Activated T-helper 1 cell treated with anti-CD3 and anti-CD28 coated beads, Interleukin-2, amount 50 U/mL, for 16 hours (primary cell): ENCODE results near the gene SNRPF.

ENCODE experiments used
- DNase-seq, 2 donors: peaks; one replicate each; pipeline ENCODE4 v3.0.0-alpha.2; 2020; ENCODE audit warnings: low read depth in 1 of 2, low spot score in 1 of 2

Gene SNRPF

DNA sequence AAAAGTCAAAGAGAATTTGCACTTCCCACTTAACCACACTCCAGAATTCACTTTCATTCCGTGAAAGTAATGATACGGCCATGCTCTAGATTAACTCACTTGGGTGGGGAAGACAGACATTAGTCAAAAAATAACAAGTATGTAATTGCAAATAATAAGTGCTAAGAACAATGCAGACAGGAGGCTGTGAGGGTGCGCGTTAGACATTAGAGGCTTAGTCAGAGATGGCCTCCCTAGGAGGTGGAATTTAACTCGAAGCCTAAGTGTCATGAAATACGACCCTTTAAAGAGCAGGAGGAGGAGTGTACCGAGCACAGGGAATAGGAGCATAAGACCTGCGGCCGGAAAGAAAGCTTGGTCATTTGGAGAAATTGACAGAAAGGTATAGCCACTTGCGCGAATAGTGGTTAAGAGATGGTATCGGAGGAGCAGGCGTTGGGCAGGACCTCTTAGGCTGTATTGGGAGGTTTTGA is 628 bp downstream of the SNRPF start:
- no peak for DNase-seq

DNA sequence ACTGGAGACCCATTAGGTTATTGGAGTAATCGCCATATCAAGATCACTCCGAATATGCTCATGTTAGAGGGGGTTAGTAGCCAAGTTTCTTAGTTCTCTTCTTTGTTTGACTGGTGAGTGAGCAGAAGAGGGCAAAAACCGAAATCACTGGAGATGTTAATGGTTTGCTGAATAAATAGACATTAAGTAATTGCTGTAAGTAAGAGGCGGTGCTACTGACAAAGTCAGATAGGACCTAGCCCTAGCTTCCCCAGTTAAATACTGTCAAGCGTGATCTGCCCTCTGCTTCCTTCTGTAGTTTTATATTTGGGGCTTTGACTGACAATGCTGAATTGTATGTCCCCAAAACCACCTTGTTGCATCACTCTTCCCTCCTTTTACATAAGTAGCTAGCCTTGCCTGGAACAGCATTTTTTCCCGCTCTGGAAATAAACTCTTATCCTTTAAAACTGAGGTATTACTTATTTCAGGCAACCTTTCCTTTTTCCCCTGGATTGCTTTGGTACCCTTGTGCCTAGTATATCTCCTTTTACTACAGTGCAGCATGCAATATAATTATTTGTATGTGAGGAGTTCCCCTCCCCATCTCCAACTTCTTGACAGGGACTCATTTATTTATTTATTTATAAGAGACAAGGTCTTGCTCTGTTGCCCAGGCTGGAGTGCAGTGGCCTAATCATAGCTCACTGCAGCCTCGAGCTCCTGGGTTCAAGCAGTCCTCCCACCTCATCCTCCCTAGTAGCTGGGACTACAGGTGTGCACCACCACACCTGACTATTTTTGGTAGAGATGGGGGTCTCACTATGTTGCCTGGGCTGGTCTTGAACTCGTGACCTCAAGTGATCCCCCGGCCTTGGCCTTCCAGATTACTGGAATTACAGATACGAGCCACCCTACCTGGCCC is 1.4 kb downstream of the SNRPF start:
- no peak for DNase-seq

DNA sequence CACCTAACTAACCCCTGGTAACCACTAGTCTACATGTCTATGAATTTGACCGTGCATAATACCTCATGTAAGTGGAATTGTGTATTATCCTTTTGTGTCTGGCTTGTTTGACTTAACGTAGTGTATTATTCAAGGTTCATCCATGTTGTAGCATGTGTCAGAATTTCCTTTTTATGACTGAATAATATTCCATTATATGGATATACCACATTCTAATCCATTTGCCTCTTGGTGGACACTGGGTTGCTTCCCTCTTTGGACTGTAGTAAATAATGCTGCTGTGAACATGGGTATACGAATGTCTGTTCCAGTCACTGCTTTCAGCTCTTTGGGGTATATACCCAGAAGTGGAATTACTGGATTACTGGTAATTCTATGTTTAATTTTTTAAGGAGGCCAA is 3.3 kb downstream of the SNRPF start:
- DNase-seq, result no peak

DNA sequence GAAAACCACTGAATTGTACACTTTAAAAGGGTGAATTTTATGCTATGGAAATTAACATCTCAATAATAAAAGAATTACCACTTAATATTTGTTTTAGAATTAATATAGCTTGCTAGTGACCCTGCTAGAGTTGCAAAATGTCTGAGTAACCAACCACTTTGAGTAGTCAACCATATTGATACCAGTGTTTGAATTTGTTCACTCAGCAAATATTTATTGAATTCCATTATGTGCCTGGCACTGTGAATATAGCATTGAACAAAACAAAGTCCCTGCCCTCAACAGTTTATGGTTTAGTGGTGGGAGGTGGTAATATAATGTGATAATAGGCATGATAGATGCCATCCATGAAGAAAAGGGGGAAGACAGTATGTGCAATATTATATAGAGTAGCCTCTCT is 4.6 kb downstream of the SNRPF start:
- no peak for DNase-seq

DNA sequence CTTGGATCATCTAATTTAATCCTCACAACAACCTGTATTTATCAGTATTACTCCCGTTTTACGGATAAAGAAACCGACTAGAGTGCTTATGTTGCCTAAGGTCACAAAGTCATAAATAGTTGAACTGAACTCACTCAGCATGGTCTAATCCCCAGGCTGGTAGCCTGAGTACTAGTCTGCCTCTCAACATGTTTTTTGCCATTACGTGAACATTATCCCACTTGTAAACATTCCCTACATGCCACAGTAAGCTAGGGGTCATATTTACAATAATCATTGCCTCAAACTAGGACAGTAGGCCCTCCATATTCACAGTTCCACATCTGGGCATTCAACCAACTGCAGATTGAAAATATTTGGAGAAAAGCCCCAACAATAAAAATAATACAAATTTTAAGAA is 12.1 kb downstream of the SNRPF start:
- DNase-seq, result no peak

DNA sequence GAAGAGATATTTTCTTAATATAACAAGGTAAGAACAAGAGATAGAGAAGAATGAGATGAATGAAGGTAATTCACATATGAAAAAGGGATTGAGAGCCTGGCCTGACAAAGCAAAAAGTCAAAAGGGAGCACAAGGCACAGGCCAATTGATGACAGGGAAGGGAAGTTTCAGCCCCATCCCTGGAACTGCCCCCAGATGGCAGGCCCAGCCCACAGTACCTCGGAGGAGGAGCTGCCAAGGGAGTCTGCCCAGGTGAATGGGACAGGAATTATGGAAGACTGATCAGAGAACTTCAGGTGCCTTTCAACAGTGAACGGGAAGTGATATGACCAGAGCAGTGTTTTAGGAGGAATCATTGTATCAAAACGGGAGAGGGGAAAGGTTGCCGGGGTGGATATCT is 15.7 kb downstream of the SNRPF start:
- no peak for DNase-seq

DNA sequence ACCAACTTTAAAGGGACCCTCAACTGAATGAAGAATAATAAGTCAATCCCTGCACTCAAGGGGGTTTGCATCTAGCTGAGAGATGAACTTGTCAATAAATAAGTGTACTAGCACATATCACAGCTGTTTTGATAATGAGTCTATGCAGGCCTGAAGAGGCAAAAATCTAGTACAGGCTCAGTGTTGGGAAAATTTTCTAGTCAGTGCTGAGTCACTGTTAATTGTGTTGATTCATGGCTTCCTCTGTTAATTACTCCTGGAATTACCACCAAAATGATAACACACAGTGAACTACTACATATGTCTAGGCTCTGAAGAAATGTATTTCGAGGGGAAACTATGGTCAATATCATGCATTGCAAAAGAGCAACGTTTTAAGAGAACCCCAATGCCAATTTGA is 18.9 kb downstream of the SNRPF start:
- no peak for DNase-seq

DNA sequence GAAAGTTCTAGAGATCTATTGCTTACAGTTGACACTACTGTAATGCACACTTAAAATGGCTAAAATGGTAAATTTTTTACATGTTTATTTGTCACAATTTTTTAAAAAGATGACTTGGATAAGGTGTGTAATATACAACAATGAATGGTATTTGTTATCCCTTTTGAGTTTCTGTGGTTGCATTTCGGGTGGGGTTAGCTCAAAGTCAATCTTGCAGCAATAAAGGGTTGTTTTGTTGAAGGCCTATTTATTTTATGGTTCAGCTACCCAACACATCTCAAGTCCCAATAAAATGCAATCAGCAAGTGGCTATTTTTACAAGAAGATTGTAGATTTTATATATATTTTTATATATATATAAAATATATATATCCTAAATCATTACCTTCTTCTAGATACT is 22.1 kb downstream of the SNRPF start:
- no peak for DNase-seq

DNA sequence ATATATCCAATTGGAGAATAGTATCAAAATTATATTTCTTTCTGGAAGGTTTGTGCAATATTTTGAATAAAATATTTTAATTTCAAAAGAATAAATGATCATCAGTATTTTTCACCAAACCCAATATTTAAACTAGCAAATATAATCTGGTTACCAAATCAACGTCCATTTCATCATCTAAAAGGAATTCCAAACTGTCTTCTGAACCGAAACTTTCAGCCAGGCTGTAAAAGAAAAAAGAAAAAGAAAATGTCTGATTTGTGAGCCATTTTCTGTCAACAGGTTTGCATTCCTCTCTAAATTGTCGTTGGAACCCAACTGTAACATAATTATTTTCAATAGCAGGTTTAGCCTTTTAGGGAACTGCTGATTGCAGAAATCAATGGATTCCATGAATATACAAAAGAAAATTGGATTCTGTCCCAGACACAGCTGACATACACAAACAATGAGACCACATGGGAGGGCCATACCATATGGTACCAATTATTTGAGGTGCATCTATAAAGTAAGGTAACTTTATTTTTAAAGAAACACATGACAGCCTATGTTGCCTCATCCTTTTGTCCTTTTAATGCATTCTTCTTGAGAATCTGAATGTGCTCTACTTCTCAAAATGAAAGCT is 22.7 kb downstream of the SNRPF start:
- DNase-seq, result no peak

DNA sequence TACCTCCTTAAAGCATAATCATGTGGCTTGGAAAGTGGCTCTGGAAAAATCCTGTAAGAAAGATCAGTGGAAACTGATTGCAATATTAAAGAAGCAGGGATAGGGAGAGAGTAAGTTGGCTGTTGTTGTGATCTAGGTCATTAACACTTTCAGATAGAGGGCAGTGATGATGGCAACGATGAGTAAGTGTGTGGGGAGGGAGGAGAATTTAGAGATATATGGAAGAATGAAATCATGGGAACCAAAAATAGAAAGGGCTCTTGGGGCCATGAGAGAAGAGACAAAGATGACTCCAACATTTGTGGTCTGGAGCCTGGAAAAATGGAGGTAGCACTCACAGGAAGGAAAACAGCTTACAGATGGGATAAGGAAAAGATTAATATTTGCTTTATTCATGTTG is 23.3 kb downstream of the SNRPF start:
- no peak for DNase-seq

DNA sequence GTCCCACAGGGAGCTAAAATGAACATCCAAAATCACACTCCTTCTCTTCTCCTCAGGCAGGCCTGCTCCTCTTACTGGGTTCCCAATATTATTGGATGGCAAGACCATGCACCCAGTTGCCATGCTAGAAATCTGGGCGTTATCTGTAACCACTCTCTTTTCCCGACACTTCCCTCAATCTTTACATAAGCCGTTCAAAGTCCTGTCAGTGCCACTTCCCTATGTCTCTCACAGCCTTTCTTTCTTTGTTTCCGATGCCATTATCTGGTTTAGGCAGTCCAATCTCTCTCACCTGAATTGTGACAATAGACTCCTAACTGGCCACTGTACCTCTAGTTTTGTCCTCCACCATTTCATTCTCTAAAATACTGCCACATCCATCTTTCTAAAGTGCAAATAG is 24.1 kb downstream of the SNRPF start:
- DNase-seq, result no peak

DNA sequence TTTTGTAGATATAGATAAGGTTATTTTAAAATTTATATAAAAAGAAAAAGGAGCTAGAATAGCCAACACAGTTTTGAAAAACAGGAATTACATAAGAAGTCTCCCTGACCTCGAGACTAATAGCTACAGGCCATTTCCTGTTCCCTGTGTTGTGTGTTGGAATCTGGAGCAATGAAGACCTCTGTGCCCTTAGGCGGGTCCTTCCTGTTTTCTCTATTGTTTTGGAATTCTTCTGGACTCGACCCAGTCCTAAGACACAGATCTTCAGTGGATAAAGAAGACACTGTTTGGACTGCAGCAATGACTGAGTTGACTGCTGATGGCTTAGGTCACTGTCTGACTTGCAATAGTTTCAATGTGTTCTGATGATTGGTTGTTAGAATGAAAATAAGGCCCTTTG is 26.2 kb downstream of the SNRPF start:
- no peak for DNase-seq

DNA sequence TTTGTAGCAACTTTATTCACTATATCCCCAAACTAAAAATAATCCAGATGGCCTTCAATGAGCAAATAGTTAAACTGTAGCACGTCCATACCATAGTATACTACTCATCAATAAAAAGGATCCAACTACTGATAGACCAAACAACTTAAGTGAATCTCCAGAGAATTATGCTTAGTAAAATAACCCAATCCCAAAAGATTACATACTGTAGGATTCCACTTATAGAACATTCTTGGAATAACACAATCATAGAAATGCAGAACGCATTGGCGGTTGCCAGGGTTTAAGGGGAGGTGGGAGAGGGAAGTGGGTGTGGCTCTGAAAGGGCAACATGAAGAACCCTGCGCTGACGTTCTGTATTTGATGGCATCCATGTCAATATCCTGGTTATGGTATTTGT is 28.6 kb downstream of the SNRPF start:
- no peak for DNase-seq

DNA sequence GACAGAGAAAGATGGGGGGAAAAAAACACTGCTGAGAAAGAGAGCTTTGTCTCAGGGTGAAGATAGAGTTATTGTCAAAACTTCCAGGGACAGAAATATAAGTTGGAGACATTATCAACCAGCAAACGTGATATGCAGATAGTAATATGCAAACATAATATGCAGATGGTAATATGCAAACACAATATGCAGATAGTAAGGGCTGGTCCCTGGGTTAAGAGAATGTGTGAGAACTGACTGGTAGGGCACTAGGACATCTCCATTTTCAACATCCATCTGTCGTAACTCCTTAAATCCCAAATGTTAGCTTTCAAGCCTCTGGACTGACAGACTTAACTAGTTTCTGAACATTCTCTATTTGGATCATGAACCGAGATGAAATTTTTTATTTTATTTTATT is 32.2 kb downstream of the SNRPF start:
- DNase-seq, result no peak

DNA sequence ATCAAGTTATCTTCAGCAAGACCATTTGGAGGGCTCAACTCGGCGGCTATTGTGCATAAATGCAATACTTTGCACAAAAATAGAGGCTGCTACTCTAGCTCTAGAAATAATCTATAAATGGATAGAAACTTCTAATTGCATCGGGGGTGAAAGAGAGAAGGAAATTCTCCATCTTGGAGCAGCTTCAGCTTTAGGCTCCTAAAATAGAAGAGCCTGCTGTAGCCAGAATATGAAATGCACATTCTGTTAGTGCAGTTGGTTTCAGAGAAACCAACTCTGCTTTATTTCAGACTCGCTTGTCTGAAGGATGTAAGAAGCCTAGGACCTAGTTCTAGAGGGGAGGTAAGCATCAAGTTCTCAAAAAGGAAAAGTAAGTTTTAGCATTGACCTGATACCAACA is 38.1 kb downstream of the SNRPF start:
- DNase-seq, result no peak

DNA sequence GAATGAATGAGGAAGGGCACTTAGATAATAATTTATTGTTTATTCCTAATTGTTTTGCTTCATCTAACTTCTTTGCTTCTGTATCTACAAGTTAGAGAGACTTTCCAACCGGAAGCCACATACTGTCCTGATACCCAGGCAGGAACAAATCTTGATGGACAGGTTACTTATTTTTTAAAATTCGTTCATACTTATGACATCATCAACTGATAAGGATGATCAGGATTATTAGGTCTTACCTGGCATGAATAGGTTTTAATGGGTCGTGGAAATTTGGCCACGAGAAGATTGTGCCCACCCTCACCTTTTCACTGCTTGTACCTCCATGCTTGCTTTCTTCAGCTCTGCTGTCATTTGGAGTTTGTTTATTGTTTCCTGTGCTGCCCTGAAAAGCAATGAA is 39.3 kb downstream of the SNRPF start:
- no peak for DNase-seq

DNA sequence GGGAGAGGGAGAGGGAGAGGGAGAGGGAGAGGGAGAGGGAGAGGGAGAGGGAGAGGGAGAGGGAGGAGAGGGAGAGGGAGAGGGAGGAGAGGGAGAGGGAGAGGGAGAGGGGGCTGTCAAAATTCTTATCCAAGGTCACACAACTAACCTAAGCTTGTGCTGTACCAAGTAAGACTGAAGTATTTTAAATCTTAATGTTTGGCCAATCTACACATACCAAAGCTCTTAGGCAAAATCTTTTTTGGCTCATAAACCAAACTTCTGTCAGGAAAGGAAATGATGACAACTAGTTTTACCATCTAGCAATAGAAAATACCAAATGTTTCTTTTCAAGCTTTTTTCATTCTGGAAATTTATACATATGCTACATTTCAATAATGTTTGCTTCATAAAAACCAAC is 49.8 kb downstream of the SNRPF start:
- no peak for DNase-seq

DNA sequence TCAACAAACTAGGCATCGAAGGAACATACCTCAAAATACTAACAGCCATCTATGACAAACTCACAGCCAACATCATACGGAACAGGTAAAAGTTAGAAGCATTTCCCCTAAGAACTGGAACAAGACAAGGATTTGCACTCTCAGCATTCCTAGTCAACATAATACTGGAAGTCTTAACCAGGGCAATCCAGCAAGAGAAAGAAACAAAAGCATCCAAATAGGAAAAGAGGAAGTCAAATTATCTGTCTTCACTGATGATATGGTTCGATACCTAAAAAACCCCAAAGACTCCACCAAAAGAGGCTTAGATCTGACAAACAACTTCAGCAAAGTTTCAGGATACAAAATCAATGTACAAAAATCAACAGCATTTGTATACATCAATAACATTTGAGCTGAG is 51.1 kb downstream of the SNRPF start:
- no peak for DNase-seq
